GM23248 (cell line): ENCODE measurements around the gene SUFU. TPM values are rescaled to one million over a fixed set of nuclear protein-coding genes. Genes with fewer than 3 reads are reported as not detected.
A peak's percentile ranks its signal among the peaks of the same experiment; 100 is the strongest.

ENCODE experiments used
- DNase-seq: peaks from one replicate; pipeline ENCODE4 v3.0.0-alpha.2; 2015
- H2AFZ ChIP-seq: fragments of 200-600 bp; sonication (generic); 2 replicates; pipeline ENCODE4 v1.6.1; 2016; ENCODE audit warnings: antibody characterized with exemption
- H3F3A ChIP-seq: fragments of 200-600 bp; sonication (generic); 2 replicates; pipeline ENCODE4 v1.6.1; 2016; ENCODE audit warnings: mild to moderate bottlenecking, antibody characterized with exemption, mixed run types; ENCODE audit not compliant: insufficient read depth
- H3K27ac ChIP-seq: fragments of 200-600 bp; sonication (generic); 2 replicates; pipeline ENCODE4 v1.5.1; 2016; ENCODE audit warnings: mild to moderate bottlenecking
- H3K27me3 ChIP-seq: fragments of 200-600 bp; sonication (generic); replicated peaks from 2 replicates; pipeline ENCODE4 v1.6.1; 2016; ENCODE audit warnings: mild to moderate bottlenecking; ENCODE audit not compliant: insufficient read depth
- H3K36me3 ChIP-seq: fragments of 200-600 bp; sonication (generic); 2 replicates; pipeline ENCODE4 v1.6.1; 2016; ENCODE audit warnings: low read depth, mild to moderate bottlenecking
- H3K4me1 ChIP-seq: fragments of 200-600 bp; sonication (generic); 2 replicates; pipeline ENCODE4 v1.6.1; 2016; ENCODE audit warnings: mild to moderate bottlenecking; ENCODE audit not compliant: insufficient read depth
- H3K4me2 ChIP-seq: fragments of 200-600 bp; sonication (generic); one replicate; pipeline ENCODE4 v1.6.1; 2016; ENCODE audit warnings: mild to moderate bottlenecking; ENCODE audit not compliant: unreplicated experiment
- H3K4me3 ChIP-seq: fragments of 200-600 bp; sonication (generic); 2 replicates; pipeline ENCODE4 v1.5.1; 2016; ENCODE audit warnings: mild to moderate bottlenecking
- H3K79me2 ChIP-seq: fragments of 200-600 bp; sonication (generic); 2 replicates; pipeline ENCODE4 v1.6.1; 2016; ENCODE audit warnings: mild to moderate bottlenecking; ENCODE audit not compliant: insufficient read depth
- H3K9ac ChIP-seq: fragments of 200-600 bp; sonication (generic); 2 replicates; pipeline ENCODE4 v1.6.1; 2016; ENCODE audit warnings: mild to moderate bottlenecking
- H3K9me2 ChIP-seq: fragments of 200-600 bp; sonication (generic); 2 replicates; pipeline ENCODE4 v1.6.1; 2016; ENCODE audit warnings: mixed run types, mild to moderate bottlenecking, moderate library complexity; ENCODE audit not compliant: insufficient read depth
- H3K9me3 ChIP-seq: fragments of 200-600 bp; sonication (generic); one replicate; pipeline ENCODE4 v1.6.1; 2017; ENCODE audit warnings: low read depth
- H4K20me1 ChIP-seq: fragments of 200-600 bp; sonication (generic); 2 replicates; pipeline ENCODE4 v1.6.0; 2016; ENCODE audit not compliant: insufficient read depth
- EZH2 ChIP-seq: fragments of 200-600 bp; sonication (generic); IDR thresholded peaks from 2 replicates; pipeline ENCODE4 v1.6.1; 2018; ENCODE audit warnings: antibody characterized with exemption, mild to moderate bottlenecking; ENCODE audit not compliant: insufficient read depth, poor library complexity, severe bottlenecking
- EZH2phosphoT487 ChIP-seq: fragments of 200-600 bp; sonication (generic); IDR thresholded peaks from 2 replicates; pipeline ENCODE4 v1.6.1; 2018; ENCODE audit warnings: antibody characterized with exemption, moderate library complexity, mild to moderate bottlenecking, low read depth; ENCODE audit not compliant: insufficient read depth
- whole genome bisulfite sequencing, 2 experiments: methylation state at CpG; one replicate each; pipeline ENCODE4 v1.1.6; 2015 to 2017; ENCODE audit warnings: low lambda C conversion rate in 2 of 2, low coverage in 1 of 2; ENCODE audit errors: missing lambda C conversion rate in 2 of 2; 5-methylcytosine and 5-hydroxymethylcytosine counted together
- in situ Hi-C: fragments of 300-500 bp; cut with MboI; formaldehyde crosslinking; loops from 2 replicates; pipeline ENCODE4 v1.15.0; 2020
- polyA plus RNA-seq: library from polyadenylated mRNA; unstranded; fragments of >200 nt; fragmentation: Nextera tagmentation; extraction: Ambion mirVana; gene quantifications from 2 replicates; pipeline ENCODE4 v1.2.1, GENCODE V29; 2016
- total RNA-seq: library from RNA; depleted of rRNA; stranded (reverse); fragments of >200 nt; shearing (Covaris generic); gene quantifications from 2 replicates; pipeline ENCODE4 v1.2.3, GENCODE V29; 2014

The SUFU gene
- total and polyA plus RNA-seq, 2 experiments from 2014 or later = 3.1 to 5.0 TPM

- H3K9me2 ChIP-seq = no peaks in the 10 kb centered on the region
- H3K4me2 ChIP-seq = peak overlapping the region; percentile 84
- no peak for DNase-seq
- H3K4me1 ChIP-seq = peaks cover 41% of the 10 kb centered on the region
- H2AFZ ChIP-seq = 0 out of 2 replicates have a peak overlapping the region, but pooled peaks have one; percentile 26
- in situ Hi-C loops = no loop called here
- H3K79me2 ChIP-seq = peaks cover 58% of the 10 kb centered on the region
- H3K27me3 ChIP-seq = no peaks in the 10 kb centered on the region
- 0 to 2% methylated on average over 12 of the region's 12 CpGs for WGBS, 2 experiments
- H4K20me1 ChIP-seq = 0 out of 2 replicates have a peak, but pooled peaks cover 10% of the 10 kb centered on the region
- no peak for TF ChIP-seq EZH2
- no peak for TF ChIP-seq EZH2phosphoT487
- peaks cover 14% of the 10 kb centered on the region for H3F3A ChIP-seq
- no peaks in the 10 kb centered on the region for H3K9me3 ChIP-seq
- no peaks in the 10 kb centered on the region for H3K36me3 ChIP-seq
- H3K4me3 ChIP-seq = peak overlapping the region; percentile 88
- peak overlapping the region; percentile 96 for H3K9ac ChIP-seq
- H3K27ac ChIP-seq = peak overlapping the region; percentile 97
Observed at GRCh38 chr10:102645388-102645740, 141.6 kb downstream of the SUFU start.

GRCh38 chr10:102645741-102646609 lies 142.2 kb downstream of the SUFU start:
- in situ Hi-C loops = no loop called here
- DNase-seq = peak; percentile 98
- H3K9me3 ChIP-seq = no peaks in the 10 kb centered on the region
- H3K27me3 ChIP-seq = no peaks in the 10 kb centered on the region
- 0 out of 2 replicates have a peak, but pooled peaks have one; percentile 51 for TF ChIP-seq EZH2phosphoT487
- TF ChIP-seq EZH2 = no peak
- H3K4me1 ChIP-seq = peaks cover 44% of the 10 kb centered on the region
- peaks cover 14% of the 10 kb centered on the region for H3F3A ChIP-seq
- H3K9ac ChIP-seq = peak overlapping the region; percentile 96
- 0 to 1% methylated on average over 27 to 28 of the region's 29 CpGs for WGBS, 2 experiments
- H4K20me1 ChIP-seq = 0 out of 2 replicates have a peak, but pooled peaks cover 10% of the 10 kb centered on the region
- peak overlapping the region; percentile 88 for H3K4me3 ChIP-seq
- peak overlapping the region; percentile 97 for H3K27ac ChIP-seq
- H3K79me2 ChIP-seq = peaks cover 64% of the 10 kb centered on the region
- H2AFZ ChIP-seq = peak overlapping the region; percentile 26; the same call in 1 of the 2 replicates
- H3K9me2 ChIP-seq = no peaks in the 10 kb centered on the region
- H3K36me3 ChIP-seq = no peaks in the 10 kb centered on the region
- H3K4me2 ChIP-seq = peak overlapping the region; percentile 84

GRCh38 chr10:102646610-102647442 lies 143.1 kb downstream of the SUFU start:
- peaks cover 10% of the 10 kb centered on the region; the same call in 1 of the 2 replicates for H4K20me1 ChIP-seq
- H3K27me3 ChIP-seq = no peaks in the 10 kb centered on the region
- no peak for TF ChIP-seq EZH2phosphoT487
- no peak for TF ChIP-seq EZH2
- no peaks in the 10 kb centered on the region for H3K9me2 ChIP-seq
- no peaks in the 10 kb centered on the region for H3K36me3 ChIP-seq
- H2AFZ ChIP-seq = peak overlapping the region; percentile 26; the same call in 1 of the 2 replicates
- 8 to 10% methylated on average over 17 to 18 of the region's 18 CpGs for WGBS, 2 experiments
- H3K79me2 ChIP-seq = peaks cover 72% of the 10 kb centered on the region
- peak overlapping the region; percentile 88 for H3K4me3 ChIP-seq
- peak overlapping the region; percentile 84 for H3K4me2 ChIP-seq
- H3K9ac ChIP-seq = peak overlapping the region; percentile 96
- no peaks in the 10 kb centered on the region for H3K9me3 ChIP-seq
- peak; percentile 69 for DNase-seq
- H3F3A ChIP-seq = peaks cover 11% of the 10 kb centered on the region; the same call in 1 of the 2 replicates
- peaks cover 40% of the 10 kb centered on the region for H3K4me1 ChIP-seq
- in situ Hi-C loops = no loop called here
- peak overlapping the region; percentile 97 for H3K27ac ChIP-seq

DNA sequence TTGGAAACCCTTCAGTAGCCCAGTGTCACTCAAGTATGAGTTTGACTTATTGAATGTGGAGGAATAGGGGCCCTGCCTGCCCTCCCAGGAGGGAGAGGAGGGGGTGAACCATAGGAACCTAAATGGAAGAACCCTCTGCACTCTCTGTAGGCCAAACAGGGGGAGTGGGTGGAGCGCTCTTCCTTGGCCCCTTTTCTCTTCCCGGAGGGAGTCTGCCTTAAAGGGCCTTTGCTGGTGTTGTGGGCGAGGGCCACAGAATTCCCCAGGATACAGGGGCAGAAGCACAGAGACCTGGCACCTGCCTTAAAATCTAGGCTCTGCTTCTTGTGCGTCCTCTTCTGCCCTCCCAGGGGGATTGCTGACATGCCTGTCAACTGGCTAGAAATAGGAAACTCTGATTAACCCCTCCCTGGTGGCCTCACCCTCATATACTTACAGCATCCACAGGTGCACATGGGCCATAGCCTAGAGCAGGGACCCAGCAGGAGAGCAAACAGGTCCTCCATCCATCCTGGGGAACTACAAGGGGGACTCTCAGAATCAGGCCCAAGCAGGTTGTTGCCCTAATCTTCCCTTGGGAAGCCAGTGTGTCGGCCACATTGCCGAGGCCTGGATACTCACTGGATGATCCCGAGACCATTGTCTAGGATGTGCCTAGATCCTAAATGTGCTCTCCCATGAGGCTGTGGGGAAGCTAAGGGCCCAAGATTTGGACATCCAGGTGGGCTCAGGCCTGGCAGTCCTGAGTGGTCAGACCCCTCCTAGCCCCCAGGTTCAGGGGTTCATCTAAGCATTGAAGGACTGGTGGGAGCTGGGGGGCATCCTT lies 143.9 kb downstream of the SUFU start:
- H3F3A ChIP-seq = peaks cover 11% of the 10 kb centered on the region; the same call in 1 of the 2 replicates
- no peaks in the 10 kb centered on the region for H3K9me3 ChIP-seq
- peaks cover 40% of the 10 kb centered on the region for H3K4me1 ChIP-seq
- peak overlapping the region; percentile 97 for H3K27ac ChIP-seq
- WGBS, 2 experiments = 20 to 28% methylated on average over 7 of the region's 7 CpGs
- peak; percentile 23 for DNase-seq
- peak overlapping the region; percentile 88 for H3K4me3 ChIP-seq
- H3K36me3 ChIP-seq = no peaks in the 10 kb centered on the region
- H3K27me3 ChIP-seq = no peaks in the 10 kb centered on the region
- H3K4me2 ChIP-seq = peak overlapping the region; percentile 84
- no peak overlapping the region for H2AFZ ChIP-seq
- no peaks in the 10 kb centered on the region for H3K9me2 ChIP-seq
- TF ChIP-seq EZH2phosphoT487 = no peak
- TF ChIP-seq EZH2 = no peak
- H3K9ac ChIP-seq = peak overlapping the region; percentile 96
- peaks cover 81% of the 10 kb centered on the region for H3K79me2 ChIP-seq
- in situ Hi-C loops = no loop called here
- H4K20me1 ChIP-seq = peaks cover 12% of the 10 kb centered on the region; the same call in 1 of the 2 replicates
